HG03575 (cell line): ENCODE data around the gene CSGALNACT2.

Experiments
- ATAC-seq: cut with Tn5 transposase; IDR thresholded peaks from one replicate; pipeline ENCODE4 v1.9.1; 2021; ENCODE audit not compliant: unreplicated experiment, insufficient number of reproducible peaks, low FRiP score; ENCODE audit errors: extremely low read depth

Gene CSGALNACT2

GRCh38 chr10:43111101-43111500 is 27.1 kb upstream of the CSGALNACT2 start:
- no peak for ATAC-seq

DNA sequence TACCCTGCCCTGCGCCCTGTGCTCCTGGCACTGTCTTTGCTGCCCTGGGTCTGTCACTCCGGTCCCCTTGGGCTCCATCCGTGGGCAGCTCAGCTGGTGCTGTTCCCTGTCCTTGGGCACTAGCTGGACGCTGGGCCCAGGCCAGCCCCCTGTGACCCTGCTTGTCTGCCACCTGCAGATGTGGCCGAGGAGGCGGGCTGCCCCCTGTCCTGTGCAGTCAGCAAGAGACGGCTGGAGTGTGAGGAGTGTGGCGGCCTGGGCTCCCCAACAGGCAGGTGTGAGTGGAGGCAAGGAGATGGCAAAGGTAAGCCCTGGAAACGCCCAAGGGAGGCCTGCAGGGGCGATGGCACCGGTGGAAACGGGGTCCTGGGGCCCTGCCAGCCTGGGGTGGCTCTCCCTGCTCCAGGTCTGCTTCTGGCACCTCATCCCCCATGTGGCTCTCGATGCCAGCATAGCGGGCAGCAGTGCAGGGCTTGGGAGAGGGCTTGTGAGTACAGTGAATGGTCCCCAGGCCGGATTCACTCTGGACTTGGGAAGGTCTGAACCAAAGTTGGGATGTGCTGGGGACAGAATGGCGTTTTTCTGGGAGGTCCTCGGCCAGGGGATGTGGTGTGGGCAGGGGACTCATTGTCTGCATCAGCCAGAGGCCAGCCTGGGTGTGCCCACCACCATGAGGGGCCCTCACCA is 26.2 kb upstream of the CSGALNACT2 start:
- no peak for ATAC-seq

DNA sequence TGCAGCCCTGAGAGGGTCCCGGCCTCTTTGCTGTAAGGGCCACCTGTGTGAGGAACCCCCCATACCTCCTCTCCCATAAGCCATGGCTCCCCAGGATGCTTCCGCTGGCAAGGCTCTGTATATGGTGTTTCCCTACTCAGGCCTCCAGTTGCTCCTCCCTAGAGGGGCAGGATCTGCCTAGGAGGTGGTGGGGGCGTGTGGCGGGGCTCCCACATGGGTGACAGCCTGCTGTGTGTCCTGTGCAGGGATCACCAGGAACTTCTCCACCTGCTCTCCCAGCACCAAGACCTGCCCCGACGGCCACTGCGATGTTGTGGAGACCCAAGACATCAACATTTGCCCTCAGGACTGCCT is 25.7 kb upstream of the CSGALNACT2 start:
- no peak for ATAC-seq

GRCh38 chr10:43113201-43114087 is 24.8 kb upstream of the CSGALNACT2 start:
- no peak for ATAC-seq

DNA sequence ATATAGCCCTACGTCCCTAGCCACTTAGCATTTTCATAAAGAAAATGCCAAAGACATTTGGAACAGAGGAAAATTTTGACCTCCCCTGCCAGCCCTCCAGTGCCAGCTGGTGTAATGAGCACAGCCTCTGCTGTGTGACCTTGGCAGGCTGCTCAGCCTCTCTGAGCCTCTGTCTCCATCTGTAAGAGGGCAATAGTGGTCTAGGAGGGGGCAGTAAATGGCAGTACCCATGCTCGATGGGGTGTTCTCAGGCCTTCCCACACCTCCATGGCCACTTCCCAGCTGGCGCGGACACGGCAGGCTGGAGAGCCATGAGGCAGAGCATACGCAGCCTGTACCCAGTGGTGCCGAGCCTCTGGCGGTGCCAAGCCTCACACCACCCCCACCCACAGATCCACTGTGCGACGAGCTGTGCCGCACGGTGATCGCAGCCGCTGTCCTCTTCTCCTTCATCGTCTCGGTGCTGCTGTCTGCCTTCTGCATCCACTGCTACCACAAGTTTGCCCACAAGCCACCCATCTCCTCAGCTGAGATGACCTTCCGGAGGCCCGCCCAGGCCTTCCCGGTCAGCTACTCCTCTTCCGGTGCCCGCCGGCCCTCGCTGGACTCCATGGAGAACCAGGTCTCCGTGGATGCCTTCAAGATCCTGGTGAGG is 24.0 kb upstream of the CSGALNACT2 start:
- no peak for ATAC-seq

GRCh38 chr10:43114743-43115611 is 23.3 kb upstream of the CSGALNACT2 start:
- no peak for ATAC-seq

DNA sequence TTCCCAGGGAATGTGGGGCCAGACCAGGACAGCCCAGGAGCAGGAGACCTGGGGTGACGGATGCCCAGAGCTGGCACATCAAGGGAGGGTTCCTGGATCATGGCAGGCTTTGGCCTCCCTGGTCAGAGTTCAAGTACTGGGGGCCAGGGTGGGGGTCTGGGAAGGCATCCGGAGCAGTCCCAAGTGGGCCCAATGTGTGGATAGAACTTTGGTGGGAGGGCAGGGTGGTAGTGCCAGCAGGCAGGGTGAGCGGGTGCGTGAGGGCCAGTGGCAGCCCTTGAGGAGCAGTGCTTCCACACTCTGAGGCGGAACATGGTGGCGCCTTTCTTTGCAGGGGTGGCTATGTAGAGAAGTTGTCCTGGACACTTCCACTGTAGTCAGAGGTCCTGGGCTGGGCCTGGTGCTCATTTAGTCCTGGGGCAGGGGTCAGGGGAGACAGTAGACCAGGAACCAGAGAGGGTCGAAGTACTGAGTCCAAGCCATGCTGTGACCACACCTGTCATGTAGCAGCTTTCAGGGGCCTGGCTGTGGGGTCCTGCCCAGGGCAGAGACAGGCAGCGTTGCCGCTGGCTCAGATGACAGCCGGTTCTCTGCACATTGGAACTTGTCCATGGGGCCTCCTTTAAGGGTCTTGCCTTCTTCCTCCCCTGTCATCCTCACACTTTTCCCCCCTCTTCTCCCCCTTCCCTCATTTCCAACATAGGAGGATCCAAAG is 22.2 kb upstream of the CSGALNACT2 start:
- no peak for ATAC-seq

DNA sequence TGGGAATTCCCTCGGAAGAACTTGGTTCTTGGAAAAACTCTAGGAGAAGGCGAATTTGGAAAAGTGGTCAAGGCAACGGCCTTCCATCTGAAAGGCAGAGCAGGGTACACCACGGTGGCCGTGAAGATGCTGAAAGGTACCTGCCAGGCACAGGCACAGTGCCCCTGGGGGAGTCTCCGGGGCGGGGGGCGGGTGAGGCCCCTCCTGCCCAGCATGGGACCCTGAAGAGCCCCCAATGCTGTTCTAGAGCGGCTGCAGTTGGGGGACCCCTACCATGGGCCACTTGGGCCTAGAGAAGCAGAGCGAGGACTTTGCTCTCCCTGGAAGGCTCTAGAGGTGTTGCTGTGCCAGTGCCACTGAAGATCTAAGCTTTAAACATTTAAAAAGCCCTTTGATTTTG is 21.6 kb upstream of the CSGALNACT2 start:
- ATAC-seq = no peak

GRCh38 chr10:43117031-43117776 is 21.0 kb upstream of the CSGALNACT2 start:
- no peak for ATAC-seq

DNA sequence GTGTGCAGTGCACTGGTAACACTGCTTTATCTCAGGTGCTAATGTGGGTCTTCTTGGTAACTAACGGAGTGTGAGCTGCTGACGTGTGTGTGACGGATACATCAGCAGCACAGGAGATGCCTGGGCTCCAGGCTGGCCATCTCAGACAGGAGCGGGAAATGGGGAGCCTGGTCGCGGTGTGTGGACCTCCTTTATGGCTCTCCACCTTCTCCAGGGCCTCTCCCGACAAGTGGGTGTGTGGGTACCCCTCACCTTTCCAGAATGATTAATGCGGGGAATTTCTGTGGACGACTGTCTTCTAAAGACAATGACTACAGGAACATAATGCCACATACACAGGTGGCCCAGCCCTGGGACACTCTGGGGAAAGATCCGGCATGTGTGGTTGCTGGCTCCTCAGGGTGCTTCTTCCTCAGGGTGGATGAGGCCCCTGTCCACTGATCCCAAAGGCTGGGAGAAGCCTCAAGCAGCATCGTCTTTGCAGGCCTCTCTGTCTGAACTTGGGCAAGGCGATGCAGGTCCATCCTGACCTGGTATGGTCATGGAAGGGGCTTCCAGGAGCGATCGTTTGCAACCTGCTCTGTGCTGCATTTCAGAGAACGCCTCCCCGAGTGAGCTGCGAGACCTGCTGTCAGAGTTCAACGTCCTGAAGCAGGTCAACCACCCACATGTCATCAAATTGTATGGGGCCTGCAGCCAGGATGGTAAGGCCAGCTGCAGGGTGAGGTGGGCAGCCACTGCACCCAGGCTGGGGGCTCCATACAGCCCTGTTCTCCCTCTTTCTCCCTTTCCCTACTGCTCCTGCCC is 20.3 kb upstream of the CSGALNACT2 start:
- no peak for ATAC-seq

DNA sequence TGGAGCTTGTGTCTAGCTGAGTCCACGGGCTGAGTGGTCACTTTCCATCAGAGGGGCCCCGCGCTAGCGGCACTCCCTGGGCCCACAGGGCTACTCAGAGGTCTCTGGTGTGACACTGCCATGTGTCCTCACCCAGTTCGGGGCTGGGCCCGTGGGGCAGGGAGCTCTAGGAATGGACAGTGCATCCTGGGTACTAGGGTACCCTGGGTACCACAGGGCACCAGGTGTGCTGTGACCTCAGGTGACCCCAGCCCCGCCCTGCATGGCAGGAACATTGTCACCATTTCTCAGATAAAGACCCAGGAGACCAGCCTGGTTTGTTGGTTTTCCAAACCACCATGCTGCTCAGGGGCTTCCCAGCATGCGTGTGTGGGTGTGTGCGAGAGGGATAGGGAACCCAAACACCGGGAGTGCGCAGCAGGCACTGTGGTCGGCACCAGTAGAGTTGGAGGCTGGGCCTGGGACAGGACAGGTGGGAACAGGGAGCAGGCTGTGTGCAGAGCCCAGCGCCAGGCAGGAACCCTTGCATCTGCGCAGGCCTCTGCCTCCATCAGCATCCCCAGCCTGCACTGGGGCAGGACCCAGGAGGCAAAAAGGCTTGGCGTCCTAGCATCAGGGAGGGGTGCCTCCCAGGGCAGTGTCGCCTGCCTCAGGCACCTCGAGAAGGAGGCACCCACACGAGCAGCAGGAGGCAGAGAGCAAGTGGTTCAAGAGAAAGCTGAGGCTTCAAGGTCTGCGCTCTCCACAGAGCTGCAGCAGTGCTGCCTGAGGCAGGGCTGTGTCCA is 19.4 kb upstream of the CSGALNACT2 start:
- no peak for ATAC-seq

GRCh38 chr10:43119416-43120115 is 18.7 kb upstream of the CSGALNACT2 start:
- ATAC-seq = no peak

GRCh38 chr10:43120116-43120928 is 17.9 kb upstream of the CSGALNACT2 start:
- ATAC-seq = no peak

- ATAC-seq = peak; percentile 89
Observed at GRCh38 chr10:43120929-43121314, 17.3 kb upstream of the CSGALNACT2 start.

GRCh38 chr10:43121444-43121843 is 16.8 kb upstream of the CSGALNACT2 start:
- no peak for ATAC-seq
